GM12892 (cell line): ENCODE measurements around the gene GLRX5.
"Not testable (repeated sequence)": the region's sequence is repeated elsewhere in the genome, so short reads cannot be mapped to it uniquely, and the experiment has no call there.

Source experiments
- DNase-seq: peaks from one replicate; pipeline ENCODE4 v3.0.0; 2011; ENCODE audit not compliant: insufficient read length
- FAIRE-seq: peaks from 2 replicates; lab custom pipeline; 2011; peaks lifted over from hg19 to GRCh38; lab: Jason Lieb, UNC
- POLR2A ChIP-seq: IDR thresholded peaks from 2 replicates; pipeline ENCODE4 v1.6.1; 2011; ENCODE audit warnings: low read depth, low read length, control low read depth
- POLR2AphosphoS5 ChIP-seq: IDR thresholded peaks from 2 replicates; pipeline ENCODE4 v1.6.1; 2011; ENCODE audit warnings: low read depth, low read length, control low read depth
- TAF1 ChIP-seq: IDR thresholded peaks from 2 replicates; pipeline ENCODE4 v1.6.1; 2011; ENCODE audit warnings: low read depth, mild to moderate bottlenecking, control low read depth, low read length, borderline replicate concordance

The GLRX5 gene

GRCh38 chr14:95585953-95586620, 51.2 kb downstream of the GLRX5 start:
- TF ChIP-seq TAF1 (no peak), POLR2A (no peak), POLR2AphosphoS5 (no peak)
- FAIRE-seq (no peak), DNase-seq (no peak)

GRCh38 chr14:95591182-95591581, 56.3 kb downstream of the GLRX5 start:
- DNase-seq, FAIRE-seq: not testable (repeated sequence)
